ENCODE data around the gene ZNF287. TPM values are rescaled to one million over a fixed set of nuclear protein-coding genes. Genes with fewer than 3 reads are reported as not detected.
A peak's percentile ranks its signal among the peaks of the same experiment; 100 is the strongest.

ZNF287 gene
- under 1 TPM; 0.19 to 0.55 (median 0.42) TPM for total RNA-seq
- long read RNA-seq, result 0 reads

- WGBS (ENCODE audit: insufficient coverage, low coverage, low lambda C conversion rate, missing lambda C conversion rate), result 9% methylated on average over 10 of the region's 77 CpGs
- H3K4me1 ChIP-seq, result no peaks in the 10 kb centered on the region
- no peak within 1 kb of the TSS for H3K27ac ChIP-seq
- H3K27me3 ChIP-seq, result peaks cover 0 to 6% of the 10 kb centered on the region in 2 donors
- intact Hi-C loops (cut with DNase I), result no loop called here
- H3K9me3 ChIP-seq, result no peaks in the 10 kb centered on the region
- TF ChIP-seq POLR2A (IDR thresholded peaks at IDR 0.05) (peak; percentile 15), CTCF (IDR thresholded peaks at IDR 0.05) (no peak)
- peak; percentile 87 to 99 (median 94) for ATAC-seq
- peak within 1 kb of the TSS; percentile 54 to 72 (median 58) for H3K4me3 ChIP-seq
- no peaks in the 10 kb centered on the region for H3K36me3 ChIP-seq
- peak; percentile 83 to 92 (median 86) for DNase-seq
Observed at GRCh38 chr17:16568541-16569357, at the start of gene ZNF287. Gene ZNF287 (minus strand): TSS chr17:16569204. CDS start chr17:16567731, 1,473 bp downstream.

- no peak for TF ChIP-seq POLR2A (IDR thresholded peaks at IDR 0.05)
- no peak for TF ChIP-seq CTCF (IDR thresholded peaks at IDR 0.05)
- Histone ChIP-seq H3K27me3 (no peaks in the 10 kb centered on the region), H3K36me3 (no peaks in the 10 kb centered on the region), H3K4me3 (no peak overlapping the region), H3K27ac (no peak overlapping the region), H3K9me3 (peaks cover 0 to 46% (median 24%) of the 10 kb centered on the region in 4 donors), H3K4me1 (no peaks in the 10 kb centered on the region)
- WGBS (ENCODE audit: insufficient coverage, low coverage, low lambda C conversion rate, missing lambda C conversion rate), result 94% methylated on average over 32 of the region's 53 CpGs
- DNase-seq, result no peak
- ATAC-seq, result no peak
- intact Hi-C loops (cut with DNase I), result no loop called here
Observed at GRCh38 chr17:16617481-16618060, 48.6 kb upstream of the ZNF287 start.

GRCh38 chr17:16599537-16599936 is 30.5 kb upstream of the ZNF287 start:
- no peaks in the 10 kb centered on the region for H3K4me1 ChIP-seq
- 42% methylated on average over 5 of the region's 5 CpGs for WGBS (ENCODE audit: insufficient coverage, low coverage, low lambda C conversion rate, missing lambda C conversion rate)
- intact Hi-C loops (cut with DNase I), result no loop called here
- DNase-seq (no peak), ATAC-seq (peak in 1 of 4 donors; percentile 75)
- peaks cover 0 to 8% (median 3%) of the 10 kb centered on the region in 4 donors for H3K9me3 ChIP-seq
- no peaks in the 10 kb centered on the region for H3K27me3 ChIP-seq
- TF ChIP-seq POLR2A (IDR thresholded peaks at IDR 0.05) (no peak), CTCF (IDR thresholded peaks at IDR 0.05) (no peak)
- no peaks in the 10 kb centered on the region for H3K36me3 ChIP-seq
- no peak overlapping the region for H3K27ac ChIP-seq
- no peak overlapping the region for H3K4me3 ChIP-seq

- ATAC-seq, result peak in 3 of 4 donors; percentile 19 to 41 (median 27)
- no peak for TF ChIP-seq CTCF (IDR thresholded peaks at IDR 0.05)
- TF ChIP-seq POLR2A (IDR thresholded peaks at IDR 0.05), result no peak
Observed at GRCh38 chr17:16593356-16594102, 24.5 kb upstream of the ZNF287 start.

More at GRCh38 chr17:16593356-16594102, 24.5 kb upstream of the ZNF287 start:
- H3K9me3 ChIP-seq, result peaks cover 0 to 5% (median 0%) of the 10 kb centered on the region in 4 donors
- intact Hi-C loops (cut with DNase I), result no loop called here
- WGBS (ENCODE audit: insufficient coverage, low coverage, low lambda C conversion rate, missing lambda C conversion rate), result 11% methylated on average over 2 of the region's 2 CpGs
- no peaks in the 10 kb centered on the region for H3K36me3 ChIP-seq
- H3K4me1 ChIP-seq, result peaks cover 0 to 12% (median 0%) of the 10 kb centered on the region in 4 donors
- H3K27me3 ChIP-seq, result no peaks in the 10 kb centered on the region
- no peak overlapping the region for H3K4me3 ChIP-seq
- peak overlapping the region in 2 of 3 donors; percentile 43 to 51 for H3K27ac ChIP-seq
- DNase-seq, result no peak

All from right lobe of liver (tissue), 6 donors.